HEK293 (cell line): Measurements from ENCODE around the gene CLDN7.
A peak's percentile ranks its signal among the peaks of the same experiment; 100 is the strongest.

Experiments
- BCL11B ChIP-seq: fragments of 450-650 bp; formaldehyde crosslinking; IDR thresholded peaks from 2 replicates; pipeline ENCODE4 v1.5.1; 2016; ENCODE audit warnings: low read depth, missing biosample characterization, missing genetic modification characterization
- FEZF1 ChIP-seq: fragments of 450-650 bp; formaldehyde crosslinking; IDR thresholded peaks from 2 replicates; pipeline ENCODE4 v1.5.1; 2016; ENCODE audit warnings: missing biosample characterization, missing genetic modification characterization
- HOXC10 ChIP-seq: sonication (generic); formaldehyde crosslinking; IDR thresholded peaks from 2 replicates; pipeline ENCODE4 v1.8.1; 2023; ENCODE audit warnings: mild to moderate bottlenecking, missing genetic modification reagents
- IKZF3 ChIP-seq: fragments of 450-650 bp; IDR thresholded peaks from 2 replicates; pipeline ENCODE4 v1.5.0; 2018; ENCODE audit warnings: missing biosample characterization, mild to moderate bottlenecking, missing genetic modification characterization, moderate library complexity
- INSM2 ChIP-seq: fragments of 450-650 bp; formaldehyde crosslinking; IDR thresholded peaks from 2 replicates; pipeline ENCODE4 v1.5.1; 2016; ENCODE audit warnings: missing biosample characterization, missing genetic modification characterization
- KLF7 ChIP-seq: fragments of 450-650 bp; formaldehyde crosslinking; IDR thresholded peaks from 2 replicates; pipeline ENCODE4 v1.5.1; 2016; ENCODE audit warnings: missing biosample characterization, missing genetic modification characterization, borderline replicate concordance
- KLF9 ChIP-seq: fragments of 450-650 bp; formaldehyde crosslinking; IDR thresholded peaks from 2 replicates; pipeline ENCODE4 v1.5.1; 2016; ENCODE audit warnings: missing biosample characterization, missing genetic modification characterization, low read depth
- TSHZ1 ChIP-seq: fragments of 450-650 bp; formaldehyde crosslinking; IDR thresholded peaks from 2 replicates; pipeline ENCODE4 v1.5.1; 2016; ENCODE audit warnings: missing biosample characterization, missing genetic modification characterization, borderline replicate concordance
- ZNF132 ChIP-seq: fragments of 450-650 bp; formaldehyde crosslinking; IDR thresholded peaks from 2 replicates; pipeline ENCODE4 v1.5.1; 2017; ENCODE audit warnings: missing biosample characterization, missing genetic modification characterization, borderline replicate concordance
- ZNF2 ChIP-seq: fragments of 450-650 bp; formaldehyde crosslinking; IDR thresholded peaks from 2 replicates; pipeline ENCODE4 v1.5.1; 2016; ENCODE audit warnings: missing biosample characterization, missing genetic modification characterization
- ZNF223 ChIP-seq: fragments of 450-650 bp; formaldehyde crosslinking; IDR thresholded peaks from 2 replicates; pipeline ENCODE4 v1.5.1; 2016; ENCODE audit warnings: missing biosample characterization, missing genetic modification characterization
- ZNF394 ChIP-seq: fragments of 450-650 bp; formaldehyde crosslinking; IDR thresholded peaks from 2 replicates; pipeline ENCODE4 v1.5.1; 2016; ENCODE audit warnings: missing biosample characterization, missing genetic modification characterization, mild to moderate bottlenecking, moderate library complexity, borderline replicate concordance
- ZNF473 ChIP-seq: fragments of 450-650 bp; formaldehyde crosslinking; IDR thresholded peaks from 2 replicates; pipeline ENCODE4 v1.5.1; 2017; ENCODE audit warnings: missing biosample characterization, missing genetic modification characterization
- ZNF701 ChIP-seq: fragments of 450-650 bp; formaldehyde crosslinking; IDR thresholded peaks from 2 replicates; pipeline ENCODE4 v1.5.1; 2016; ENCODE audit warnings: missing biosample characterization, missing genetic modification characterization
- TF ChIP-seq, protein P1 (sequence below): fragments of 450-650 bp; formaldehyde crosslinking; IDR thresholded peaks from 2 replicates; pipeline ENCODE4 v1.5.1; 2016; ENCODE audit warnings: missing biosample characterization, missing genetic modification characterization
- TF ChIP-seq, protein P2 (sequence below): fragments of 450-650 bp; formaldehyde crosslinking; IDR thresholded peaks from 2 replicates; pipeline ENCODE4 v1.5.1; 2016; ENCODE audit warnings: missing biosample characterization, missing genetic modification characterization

The CLDN7 gene

DNA sequence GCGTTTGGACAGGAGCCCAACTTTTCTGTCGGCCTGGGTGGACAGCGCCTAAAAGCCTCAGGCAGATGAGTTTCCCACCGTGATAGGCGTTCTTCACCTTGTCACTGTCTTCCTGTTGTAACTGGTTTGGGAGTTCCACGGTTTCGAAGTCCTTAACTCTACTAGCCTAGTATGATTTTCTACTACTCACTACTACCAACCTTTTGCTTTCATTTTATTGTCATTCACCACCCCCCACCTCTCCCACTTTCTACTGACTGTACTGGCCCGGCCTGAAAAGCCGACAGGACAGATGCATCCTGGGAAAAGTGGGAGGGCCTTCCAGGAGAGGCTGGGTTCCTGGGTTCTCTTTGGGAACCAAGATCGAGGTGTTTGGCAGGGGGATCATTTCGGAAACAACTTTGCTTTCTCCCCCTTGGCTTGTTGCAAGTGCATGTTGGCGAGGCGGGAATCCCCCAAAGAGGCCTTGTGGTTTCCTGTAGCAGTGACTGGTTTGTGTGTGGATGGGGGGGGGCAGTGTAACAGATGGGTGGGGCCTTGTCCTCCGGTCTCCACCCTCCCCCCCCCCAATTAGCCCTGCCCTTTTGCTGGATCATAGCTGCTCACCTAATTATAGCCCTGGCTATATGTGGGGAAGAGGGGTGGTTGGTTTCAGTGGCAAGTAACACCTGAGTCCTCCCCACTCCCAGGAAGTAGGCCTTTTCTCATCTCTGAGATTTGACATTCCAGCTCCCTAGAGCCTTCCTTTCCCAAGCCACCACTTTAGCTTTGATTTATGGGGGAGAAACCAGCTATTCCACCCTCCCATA is 46.6 kb upstream of the CLDN7 start (continued):
- TF ChIP-seq, protein P1, sequence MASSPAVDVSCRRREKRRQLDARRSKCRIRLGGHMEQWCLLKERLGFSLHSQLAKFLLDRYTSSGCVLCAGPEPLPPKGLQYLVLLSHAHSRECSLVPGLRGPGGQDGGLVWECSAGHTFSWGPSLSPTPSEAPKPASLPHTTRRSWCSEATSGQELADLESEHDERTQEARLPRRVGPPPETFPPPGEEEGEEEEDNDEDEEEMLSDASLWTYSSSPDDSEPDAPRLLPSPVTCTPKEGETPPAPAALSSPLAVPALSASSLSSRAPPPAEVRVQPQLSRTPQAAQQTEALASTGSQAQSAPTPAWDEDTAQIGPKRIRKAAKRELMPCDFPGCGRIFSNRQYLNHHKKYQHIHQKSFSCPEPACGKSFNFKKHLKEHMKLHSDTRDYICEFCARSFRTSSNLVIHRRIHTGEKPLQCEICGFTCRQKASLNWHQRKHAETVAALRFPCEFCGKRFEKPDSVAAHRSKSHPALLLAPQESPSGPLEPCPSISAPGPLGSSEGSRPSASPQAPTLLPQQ (tag by site-specific recombination): no peak
- TF ChIP-seq, protein P2, sequence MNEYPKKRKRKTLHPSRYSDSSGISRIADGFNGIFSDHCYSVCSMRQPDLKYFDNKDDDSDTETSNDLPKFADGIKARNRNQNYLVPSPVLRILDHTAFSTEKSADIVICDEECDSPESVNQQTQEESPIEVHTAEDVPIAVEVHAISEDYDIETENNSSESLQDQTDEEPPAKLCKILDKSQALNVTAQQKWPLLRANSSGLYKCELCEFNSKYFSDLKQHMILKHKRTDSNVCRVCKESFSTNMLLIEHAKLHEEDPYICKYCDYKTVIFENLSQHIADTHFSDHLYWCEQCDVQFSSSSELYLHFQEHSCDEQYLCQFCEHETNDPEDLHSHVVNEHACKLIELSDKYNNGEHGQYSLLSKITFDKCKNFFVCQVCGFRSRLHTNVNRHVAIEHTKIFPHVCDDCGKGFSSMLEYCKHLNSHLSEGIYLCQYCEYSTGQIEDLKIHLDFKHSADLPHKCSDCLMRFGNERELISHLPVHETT (tag by site-specific recombination): no peak
- TF ChIP-seq ZNF223 (no peak), TSHZ1 (tag by site-specific recombination) (no peak), ZNF473 (tag by site-specific recombination) (no peak), ZNF701 (tag by site-specific recombination) (no peak), KLF7 (tag by site-specific recombination) (peak; percentile 41; the same call in 1 of the 2 replicates), IKZF3 (tag by site-specific recombination) (no peak; the same call in none of the 2 replicates), BCL11B (tag by site-specific recombination) (no peak), ZNF132 (tag by site-specific recombination) (no peak), INSM2 (tag by site-specific recombination) (no peak), HOXC10 (CRISPR knock-in tag) (no peak), FEZF1 (tag by site-specific recombination) (peak; percentile 50; the same call in 1 of the 2 replicates), KLF9 (peak; percentile 59; the same call in 1 of the 2 replicates), ZNF394 (tag by site-specific recombination) (0 out of 2 replicates have a peak, but pooled peaks have one; percentile 38), ZNF2 (tag by site-specific recombination) (0 out of 2 replicates have a peak, but pooled peaks have one; percentile 12)
